ENCODE results near the gene CHST3.
"Not testable (repeated sequence)": the region's sequence is repeated elsewhere in the genome, so short reads cannot be mapped to it uniquely, and the experiment has no call there.

Gene CHST3

GRCh38 chr10:71964743-71965515, 734 bp downstream of the CHST3 start:
- H3K4me3 ChIP-seq (ENCODE audit: low read depth, low read length), result no peak overlapping the region
- TF ChIP-seq, protein P1, sequence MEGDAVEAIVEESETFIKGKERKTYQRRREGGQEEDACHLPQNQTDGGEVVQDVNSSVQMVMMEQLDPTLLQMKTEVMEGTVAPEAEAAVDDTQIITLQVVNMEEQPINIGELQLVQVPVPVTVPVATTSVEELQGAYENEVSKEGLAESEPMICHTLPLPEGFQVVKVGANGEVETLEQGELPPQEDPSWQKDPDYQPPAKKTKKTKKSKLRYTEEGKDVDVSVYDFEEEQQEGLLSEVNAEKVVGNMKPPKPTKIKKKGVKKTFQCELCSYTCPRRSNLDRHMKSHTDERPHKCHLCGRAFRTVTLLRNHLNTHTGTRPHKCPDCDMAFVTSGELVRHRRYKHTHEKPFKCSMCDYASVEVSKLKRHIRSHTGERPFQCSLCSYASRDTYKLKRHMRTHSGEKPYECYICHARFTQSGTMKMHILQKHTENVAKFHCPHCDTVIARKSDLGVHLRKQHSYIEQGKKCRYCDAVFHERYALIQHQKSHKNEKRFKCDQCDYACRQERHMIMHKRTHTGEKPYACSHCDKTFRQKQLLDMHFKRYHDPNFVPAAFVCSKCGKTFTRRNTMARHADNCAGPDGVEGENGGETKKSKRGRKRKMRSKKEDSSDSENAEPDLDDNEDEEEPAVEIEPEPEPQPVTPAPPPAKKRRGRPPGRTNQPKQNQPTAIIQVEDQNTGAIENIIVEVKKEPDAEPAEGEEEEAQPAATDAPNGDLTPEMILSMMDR (IDR thresholded peaks at IDR 0.05; ENCODE audit: borderline replicate concordance, insufficient read depth, low read depth, low read length), result no peak

DNA sequence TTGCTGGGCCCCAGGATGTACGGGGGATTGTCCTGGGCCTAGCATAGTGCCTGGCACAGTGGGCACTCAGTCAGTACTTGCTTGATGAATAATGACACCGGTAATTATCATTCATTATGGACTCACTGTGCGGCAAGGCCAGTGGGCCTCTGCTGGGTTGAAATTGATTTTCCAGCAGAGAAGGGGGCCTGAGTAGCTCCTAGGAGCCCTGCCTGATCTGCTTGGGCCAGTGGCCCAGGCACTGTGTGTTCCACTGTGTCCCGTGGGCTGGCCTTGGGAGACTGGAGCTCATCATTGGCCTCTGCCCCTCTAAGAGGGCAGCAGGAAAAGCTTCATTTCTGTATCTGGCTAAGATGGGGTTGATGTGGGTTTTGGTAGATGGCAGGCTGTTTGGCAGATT, 1.4 kb downstream of the CHST3 start:
- no peak overlapping the region for H3K4me3 ChIP-seq (ENCODE audit: low read depth, low read length)
- TF ChIP-seq, protein P1 (IDR thresholded peaks at IDR 0.05; ENCODE audit: borderline replicate concordance, insufficient read depth, low read depth, low read length), result no peak

DNA sequence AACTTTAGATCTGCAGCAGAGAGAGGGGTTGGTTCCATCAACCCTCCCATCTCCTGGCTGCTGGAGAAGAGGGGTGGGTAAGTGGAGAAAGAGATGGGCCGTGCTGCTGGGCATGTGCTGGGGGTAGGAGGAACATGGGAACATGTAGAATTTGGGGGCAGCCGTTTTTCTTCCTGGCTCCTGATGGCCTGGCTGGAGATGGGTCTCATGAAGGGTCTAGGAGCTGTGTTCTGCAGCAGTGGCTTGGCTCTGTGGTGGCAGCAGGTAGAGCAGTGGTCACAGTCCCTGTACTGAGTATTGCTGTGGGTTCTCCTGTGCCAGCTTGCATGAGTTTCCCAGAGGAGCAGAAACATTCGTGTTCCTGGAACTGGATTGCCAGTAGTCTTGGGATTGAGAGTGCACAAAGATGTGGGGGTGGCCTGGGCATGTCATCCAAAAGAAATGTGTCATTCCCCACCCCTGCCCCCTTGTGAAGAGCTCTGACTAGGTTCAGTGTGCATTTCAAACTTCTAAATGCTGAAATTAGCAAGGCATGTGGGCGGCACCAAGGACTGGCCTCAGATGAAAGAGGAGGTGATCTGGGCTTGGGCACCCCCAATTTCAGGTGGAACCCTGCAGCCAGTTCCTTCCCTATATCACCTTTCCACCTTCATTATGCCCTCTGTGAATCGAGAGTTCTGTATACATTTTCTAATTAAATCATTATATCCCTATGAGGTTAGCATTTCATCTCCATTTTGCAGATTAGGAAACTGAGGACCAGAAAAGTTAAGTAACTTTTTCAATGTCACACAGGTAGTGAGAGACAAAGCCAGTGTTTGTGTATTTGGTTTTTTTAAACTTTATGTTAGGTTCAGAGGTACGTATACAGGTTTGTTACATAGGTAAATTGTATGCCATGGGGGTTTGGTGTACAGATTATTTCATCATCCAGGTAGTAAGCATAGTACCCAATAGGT, 2.1 kb downstream of the CHST3 start:
- TF ChIP-seq, protein P1 (IDR thresholded peaks at IDR 0.05; ENCODE audit: borderline replicate concordance, insufficient read depth, low read depth, low read length), result no peak
- no peak overlapping the region for H3K4me3 ChIP-seq (ENCODE audit: low read depth, low read length)

DNA sequence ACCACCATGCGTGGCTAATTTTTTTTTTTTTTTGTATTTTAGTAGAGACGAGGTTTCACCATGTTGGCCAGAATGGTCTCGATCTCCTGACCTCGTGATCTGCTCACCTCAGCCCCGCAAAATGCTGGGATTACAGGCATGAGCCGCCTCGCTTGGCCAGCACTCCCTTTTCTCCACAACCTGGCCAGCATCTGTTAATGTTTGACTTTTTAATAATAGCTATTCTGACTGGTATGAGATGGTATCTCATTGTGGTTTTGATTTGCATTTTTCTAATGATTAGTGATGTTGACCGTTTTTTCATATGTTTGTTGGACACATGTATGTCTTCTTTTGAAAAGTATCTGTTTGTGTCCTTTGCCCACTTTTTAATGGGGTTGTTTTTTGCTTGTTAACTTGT, 3.8 kb downstream of the CHST3 start:
- H3K4me3 ChIP-seq (ENCODE audit: low read depth, low read length), result not testable (repeated sequence)

GRCh38 chr10:71968553-71969474, 4.6 kb downstream of the CHST3 start:
- H3K4me3 ChIP-seq (ENCODE audit: low read depth, low read length), result no peak overlapping the region
- TF ChIP-seq, protein P1 (IDR thresholded peaks at IDR 0.05; ENCODE audit: borderline replicate concordance, insufficient read depth, low read depth, low read length), result no peak

DNA sequence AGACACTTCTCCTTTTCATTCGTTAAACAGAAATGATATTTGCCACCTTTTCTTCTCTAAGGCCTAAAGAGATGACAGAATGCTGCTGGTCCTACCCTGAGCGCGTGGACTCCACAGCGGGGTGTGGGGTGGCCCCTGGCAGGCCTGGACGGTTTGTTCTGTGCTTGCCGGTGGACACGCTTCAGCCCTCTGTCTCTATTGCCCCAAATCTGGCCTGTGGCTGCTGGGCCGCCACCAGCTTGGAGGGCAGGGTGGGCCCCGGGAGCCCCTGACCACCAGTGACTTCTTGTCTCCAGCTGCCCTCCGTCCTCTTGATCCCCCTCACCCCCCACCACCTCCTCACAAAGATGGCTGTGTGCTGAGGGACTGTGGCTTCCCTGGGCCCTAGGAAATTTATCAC, 5.7 kb downstream of the CHST3 start:
- TF ChIP-seq, protein P1 (IDR thresholded peaks at IDR 0.05; ENCODE audit: borderline replicate concordance, insufficient read depth, low read depth, low read length), result no peak

GRCh38 chr10:71970331-71970730, 6.1 kb downstream of the CHST3 start:
- TF ChIP-seq, protein P1 (IDR thresholded peaks at IDR 0.05; ENCODE audit: borderline replicate concordance, insufficient read depth, low read depth, low read length), result no peak
- no peak overlapping the region for H3K4me3 ChIP-seq (ENCODE audit: low read depth, low read length)

More for the DNA sequence above, 5.7 kb downstream of the CHST3 start:
- H3K4me3 ChIP-seq (ENCODE audit: low read depth, low read length), result no peak overlapping the region

All from GM12875 (cell line).